NCI-H82 (cell line): ENCODE data around the gene IFNL3.
"Not testable (repeated sequence)": the region's sequence is repeated elsewhere in the genome, so short reads cannot be mapped to it uniquely, and the experiment has no call there.

Experiments used
- DNase-seq: peaks from one replicate; lab custom pipeline; 2025; lab: John Stamatoyannopoulos, UW

The IFNL3 gene

DNA sequence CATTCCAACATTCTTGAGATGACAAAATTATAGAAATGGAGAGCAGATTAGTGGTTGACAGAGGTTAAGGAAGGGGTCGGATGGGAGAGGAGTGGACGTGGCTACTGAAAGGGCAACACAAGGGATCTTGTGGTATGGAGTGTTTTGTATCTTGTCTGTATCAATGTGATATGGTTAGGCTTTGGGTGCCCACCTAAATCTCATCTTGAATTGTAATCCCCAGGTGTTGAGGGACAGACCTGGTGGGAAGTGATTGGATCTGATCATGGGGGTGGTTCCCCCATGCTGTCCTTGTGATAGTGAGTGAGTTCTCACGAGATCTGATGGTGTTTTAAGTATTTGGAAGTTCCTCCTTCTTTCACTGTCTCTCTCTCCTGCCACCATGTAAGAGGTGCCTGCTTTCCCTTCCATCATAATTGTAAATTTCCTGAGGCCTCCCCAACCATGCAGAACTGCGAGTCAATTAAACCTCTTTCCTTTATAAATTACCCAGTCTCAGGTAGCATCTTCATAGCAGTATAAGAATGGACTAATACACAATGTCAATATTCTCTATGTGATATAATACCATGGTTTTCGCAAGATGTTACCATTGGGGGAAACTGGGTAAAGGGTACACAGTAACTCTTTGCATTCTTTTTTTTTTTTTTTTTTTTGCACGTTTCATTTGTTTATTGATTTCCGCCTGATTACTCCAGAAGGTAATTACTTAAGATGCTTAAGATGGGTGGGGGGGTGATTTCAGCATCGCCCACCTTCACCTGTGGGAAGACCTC lies 8.8 kb upstream of the IFNL3 start:
- DNase-seq, result no peak

DNA sequence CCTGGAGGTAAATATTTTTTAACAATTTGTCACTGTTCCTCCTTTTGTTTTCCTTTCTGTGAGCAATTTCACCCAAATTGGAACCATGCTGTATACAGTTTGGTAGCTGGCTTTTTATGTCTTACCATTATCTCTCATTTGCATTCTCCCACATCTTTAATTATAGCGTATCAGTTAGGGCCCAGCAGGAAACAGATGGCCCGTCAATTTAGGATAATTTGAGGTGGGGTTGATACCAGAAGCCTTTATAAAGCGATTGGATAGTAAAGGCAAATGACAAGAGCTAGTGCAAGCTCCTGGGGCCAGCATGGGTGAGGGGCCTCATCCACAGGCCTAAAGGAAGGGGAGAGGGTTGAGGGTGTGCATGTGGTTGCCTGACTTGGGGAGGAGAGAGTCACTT lies 7.7 kb upstream of the IFNL3 start:
- DNase-seq, result peak; percentile 55

- no peak for DNase-seq
These were observed 7.0 kb upstream of the IFNL3 start for GRCh38 chr19:39251846-39252245.

- DNase-seq, result no peak
These were observed 6.3 kb upstream of the IFNL3 start for GRCh38 chr19:39251081-39251480.

GRCh38 chr19:39248806-39249205 lies 4.0 kb upstream of the IFNL3 start, which contains the start of gene IFNL4:
IFNL4 (minus strand) TSS chr19:39248856.
- no peak for DNase-seq

GRCh38 chr19:39247701-39248664 lies 3.2 kb upstream of the IFNL3 start:
- DNase-seq, result no peak

DNA sequence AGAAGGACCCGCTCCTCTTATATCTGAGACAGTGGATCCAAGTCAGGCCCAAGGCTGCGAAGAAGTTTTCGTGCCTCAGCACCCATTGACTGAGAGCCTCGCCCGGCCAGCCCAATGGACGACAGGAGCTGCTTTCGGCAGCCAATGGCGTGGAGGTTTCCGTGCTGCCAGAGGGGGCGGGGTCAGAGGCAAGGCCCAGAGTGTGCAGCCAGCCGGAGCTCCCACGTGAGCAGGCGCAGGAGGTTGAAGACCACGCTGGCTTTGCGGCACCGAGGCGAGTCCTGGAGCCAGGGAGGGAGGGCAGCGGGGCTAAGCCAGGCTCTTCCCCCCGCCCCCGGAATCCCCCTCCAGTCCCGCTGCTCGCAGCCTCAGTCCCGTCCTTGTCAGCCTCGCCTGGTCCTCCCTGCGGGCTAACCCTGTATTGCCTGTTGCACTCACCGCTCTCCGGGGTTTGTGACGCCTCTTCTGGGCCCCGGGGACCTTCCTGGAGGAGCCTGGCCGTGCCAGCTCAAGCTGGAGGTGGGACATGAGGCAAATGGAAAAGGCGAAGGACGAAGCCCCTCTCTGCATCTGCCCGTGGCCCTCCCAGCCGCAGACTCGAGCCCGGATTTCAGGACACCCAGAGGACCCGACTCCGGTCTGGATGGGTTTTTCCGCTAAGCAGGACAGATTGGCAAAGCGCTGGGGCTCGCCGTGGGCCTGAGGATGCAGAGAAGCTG lies 2.3 kb upstream of the IFNL3 start:
- peak; percentile 73 for DNase-seq

- DNase-seq, result not testable (repeated sequence)
These were observed 360 bp upstream of the IFNL3 start for GRCh38 chr19:39245166-39245565.

GRCh38 chr19:39243741-39244140 lies 1.1 kb downstream of the IFNL3 start:
- DNase-seq, result not testable (repeated sequence)

DNA sequence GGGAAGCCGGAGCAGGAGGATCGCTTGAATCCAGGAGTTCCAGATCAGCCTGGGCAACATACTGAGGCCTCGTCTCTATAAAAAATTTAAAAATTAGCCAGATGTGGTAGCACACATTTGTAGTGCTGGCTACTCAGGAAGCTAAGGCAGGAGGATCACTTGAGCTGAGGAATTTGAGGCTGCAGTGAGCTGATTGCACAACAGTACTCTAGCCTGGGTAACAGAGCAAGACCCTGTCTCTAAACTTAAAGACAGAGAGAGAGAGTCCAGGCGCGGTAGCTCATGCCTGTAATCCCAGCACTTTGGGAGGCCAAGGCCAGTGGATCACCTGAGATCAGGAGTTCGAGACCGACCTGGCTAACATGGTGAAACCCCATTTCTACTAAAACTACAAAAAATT lies 4.4 kb downstream of the IFNL3 start:
- no peak for DNase-seq

DNA sequence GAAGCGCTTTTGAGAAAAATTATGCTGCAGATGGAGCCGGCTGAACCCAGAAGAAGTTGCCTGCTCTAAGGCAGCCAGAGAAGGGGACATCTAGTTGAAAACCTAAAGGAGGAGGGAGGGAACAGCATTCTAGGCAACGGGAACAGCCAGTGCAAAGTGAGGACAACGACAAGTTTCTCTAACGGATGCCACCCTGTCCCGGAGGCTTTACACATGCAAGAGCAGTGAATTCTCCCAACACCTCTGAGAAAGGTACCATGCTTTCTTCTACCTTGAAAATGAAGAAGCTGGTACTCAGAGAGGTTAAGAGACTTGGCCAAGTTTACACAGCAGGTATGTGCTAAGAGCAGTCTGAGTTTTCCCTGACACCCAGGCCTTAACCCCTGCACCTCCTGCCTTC lies 5.9 kb downstream of the IFNL3 start:
- no peak for DNase-seq

GRCh38 chr19:39238209-39238608 lies 6.6 kb downstream of the IFNL3 start:
- DNase-seq, result no peak

GRCh38 chr19:39237200-39238184 lies 7.3 kb downstream of the IFNL3 start:
- DNase-seq, result peak; percentile 17

DNA sequence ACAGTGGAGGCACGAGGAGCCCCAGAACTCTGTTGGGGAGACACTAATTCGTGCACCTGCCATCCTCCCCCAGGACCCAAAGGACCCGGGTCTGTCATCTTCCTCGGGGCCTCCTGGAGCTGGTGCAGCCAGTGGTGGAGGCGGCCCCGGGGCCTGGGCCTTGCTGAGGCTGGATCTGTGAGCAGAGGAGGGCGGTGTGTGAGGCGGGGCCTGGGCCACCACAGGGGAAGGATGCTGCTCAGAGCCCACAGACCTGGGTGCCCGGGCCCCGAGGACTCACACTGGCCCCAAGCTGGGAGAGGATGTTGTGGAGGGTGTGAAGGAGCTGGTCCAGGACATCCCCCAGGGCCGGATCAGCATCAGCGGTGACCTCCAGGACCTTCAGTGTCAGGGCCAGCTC lies 8.3 kb downstream of the IFNL3 start:
- no peak for DNase-seq

DNA sequence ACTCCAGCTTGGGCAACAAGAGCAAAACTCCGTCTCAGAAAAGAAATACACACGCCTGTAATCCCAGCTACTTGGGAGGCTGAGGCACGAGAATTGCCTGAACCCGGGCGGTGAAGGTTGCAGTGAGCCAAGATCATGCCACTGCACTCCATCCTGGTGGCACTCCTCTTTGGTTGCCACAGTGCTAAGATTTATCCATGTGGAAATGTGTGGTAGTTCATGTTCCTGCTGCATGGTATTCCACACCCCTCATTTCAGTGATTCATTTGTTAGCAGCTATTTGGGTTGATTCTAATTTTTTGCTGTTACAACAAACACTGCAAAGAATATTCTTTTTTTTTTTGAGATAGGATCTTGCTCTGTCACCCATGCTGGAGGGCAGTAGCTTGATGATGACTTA lies 12.1 kb downstream of the IFNL3 start:
- DNase-seq, result no peak

GRCh38 chr19:39230096-39230764 lies 14.6 kb downstream of the IFNL3 start:
- DNase-seq, result no peak

DNA sequence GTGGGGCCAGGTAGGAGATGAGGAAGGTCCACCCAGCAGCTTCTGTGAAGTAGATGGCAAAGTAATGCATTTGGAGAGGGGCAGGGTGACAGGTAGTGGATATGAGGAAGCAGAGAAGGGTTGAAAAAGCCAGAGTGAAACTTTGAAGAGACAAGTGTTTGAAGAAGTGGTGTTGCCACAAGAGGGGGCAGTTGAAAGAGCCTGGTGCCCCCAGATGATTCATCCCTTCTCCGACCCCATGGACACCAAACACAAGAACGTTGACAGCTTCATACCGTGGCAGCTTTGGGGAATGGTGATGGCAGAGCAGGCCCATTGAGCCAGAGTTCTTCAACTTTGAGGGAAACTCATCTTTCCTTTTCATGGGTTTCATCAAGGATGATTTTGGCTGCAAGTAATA lies 19.9 kb downstream of the IFNL3 start:
- DNase-seq, result peak; percentile 48

GRCh38 chr19:39223703-39224279 lies 21.0 kb downstream of the IFNL3 start:
- DNase-seq, result no peak

DNA sequence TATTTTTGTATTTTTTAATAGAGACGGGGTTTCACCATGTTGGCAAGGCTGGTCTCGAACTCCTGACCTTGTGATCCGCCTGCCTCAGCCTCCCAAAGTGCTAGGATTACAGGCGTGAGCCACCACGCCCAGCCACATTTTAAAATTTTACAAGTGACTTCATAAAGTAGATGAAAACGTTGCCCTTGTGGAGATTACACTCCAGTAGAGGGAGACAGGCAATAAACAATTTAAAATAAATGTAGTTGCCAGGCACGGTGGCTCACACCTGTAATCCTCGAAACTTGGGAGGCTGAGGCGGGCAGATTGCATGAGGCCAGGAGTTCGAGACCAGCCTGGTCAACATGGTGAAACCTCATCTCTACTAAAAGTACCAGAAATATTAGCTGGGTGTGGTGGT lies 25.7 kb downstream of the IFNL3 start:
- DNase-seq, result not testable (repeated sequence)
